NB4 (cell line): Measurements from ENCODE around the gene SFT2D3.

Source experiments
- DNase-seq: peaks from one replicate; pipeline ENCODE4 v3.0.0; 2010; ENCODE audit warnings: low read depth
- H3K4me3 ChIP-seq: one replicate; pipeline ENCODE4 v1.5.1; 2011; ENCODE audit warnings: mild to moderate bottlenecking, low read depth, low read length, moderate library complexity
- MYC ChIP-seq: IDR thresholded peaks from 2 replicates; pipeline ENCODE4 v1.6.1; 2011; ENCODE audit warnings: low read depth, low read length
- POLR2A ChIP-seq: IDR thresholded peaks from 2 replicates; pipeline ENCODE4 v1.6.1; 2011; ENCODE audit warnings: mild to moderate bottlenecking; ENCODE audit not compliant: insufficient read length; ENCODE audit errors: extremely low read depth
- TF ChIP-seq, protein P1 (sequence below): IDR thresholded peaks from one replicate; pipeline ENCODE4 v1.5.1; 2012; ENCODE audit warnings: low read depth, low read length
- TF ChIP-seq, protein P2 (sequence below): IDR thresholded peaks from 2 replicates; pipeline ENCODE4 v1.6.1; 2011; ENCODE audit warnings: low read depth, low read length

The SFT2D3 gene

DNA sequence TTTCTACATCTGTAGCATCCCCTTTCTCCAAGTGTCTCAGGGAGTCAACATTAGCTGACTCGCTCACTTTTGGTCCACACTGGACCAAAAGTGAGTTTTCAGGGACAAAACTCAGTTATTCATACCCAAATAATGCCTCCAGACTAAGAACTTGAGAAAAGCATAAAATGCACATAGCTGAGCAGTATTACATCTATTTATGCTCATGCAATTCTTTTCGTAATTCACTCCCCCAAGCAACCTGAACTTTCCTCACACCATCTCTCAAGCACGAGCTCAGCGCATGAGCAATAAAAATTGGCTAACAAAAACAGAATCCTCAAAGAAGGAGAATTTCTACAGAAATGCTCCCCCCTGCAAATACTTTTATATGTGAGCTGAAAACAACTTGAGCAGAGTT is 17.0 kb downstream of the SFT2D3 start:
- H3K4me3 ChIP-seq: no peak overlapping the region
- DNase-seq: no peak
- TF ChIP-seq, protein P1, sequence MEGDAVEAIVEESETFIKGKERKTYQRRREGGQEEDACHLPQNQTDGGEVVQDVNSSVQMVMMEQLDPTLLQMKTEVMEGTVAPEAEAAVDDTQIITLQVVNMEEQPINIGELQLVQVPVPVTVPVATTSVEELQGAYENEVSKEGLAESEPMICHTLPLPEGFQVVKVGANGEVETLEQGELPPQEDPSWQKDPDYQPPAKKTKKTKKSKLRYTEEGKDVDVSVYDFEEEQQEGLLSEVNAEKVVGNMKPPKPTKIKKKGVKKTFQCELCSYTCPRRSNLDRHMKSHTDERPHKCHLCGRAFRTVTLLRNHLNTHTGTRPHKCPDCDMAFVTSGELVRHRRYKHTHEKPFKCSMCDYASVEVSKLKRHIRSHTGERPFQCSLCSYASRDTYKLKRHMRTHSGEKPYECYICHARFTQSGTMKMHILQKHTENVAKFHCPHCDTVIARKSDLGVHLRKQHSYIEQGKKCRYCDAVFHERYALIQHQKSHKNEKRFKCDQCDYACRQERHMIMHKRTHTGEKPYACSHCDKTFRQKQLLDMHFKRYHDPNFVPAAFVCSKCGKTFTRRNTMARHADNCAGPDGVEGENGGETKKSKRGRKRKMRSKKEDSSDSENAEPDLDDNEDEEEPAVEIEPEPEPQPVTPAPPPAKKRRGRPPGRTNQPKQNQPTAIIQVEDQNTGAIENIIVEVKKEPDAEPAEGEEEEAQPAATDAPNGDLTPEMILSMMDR: no peak
- no peak for TF ChIP-seq MYC
- TF ChIP-seq, protein P2, sequence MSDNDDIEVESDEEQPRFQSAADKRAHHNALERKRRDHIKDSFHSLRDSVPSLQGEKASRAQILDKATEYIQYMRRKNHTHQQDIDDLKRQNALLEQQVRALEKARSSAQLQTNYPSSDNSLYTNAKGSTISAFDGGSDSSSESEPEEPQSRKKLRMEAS: no peak
- no peak for TF ChIP-seq POLR2A

DNA sequence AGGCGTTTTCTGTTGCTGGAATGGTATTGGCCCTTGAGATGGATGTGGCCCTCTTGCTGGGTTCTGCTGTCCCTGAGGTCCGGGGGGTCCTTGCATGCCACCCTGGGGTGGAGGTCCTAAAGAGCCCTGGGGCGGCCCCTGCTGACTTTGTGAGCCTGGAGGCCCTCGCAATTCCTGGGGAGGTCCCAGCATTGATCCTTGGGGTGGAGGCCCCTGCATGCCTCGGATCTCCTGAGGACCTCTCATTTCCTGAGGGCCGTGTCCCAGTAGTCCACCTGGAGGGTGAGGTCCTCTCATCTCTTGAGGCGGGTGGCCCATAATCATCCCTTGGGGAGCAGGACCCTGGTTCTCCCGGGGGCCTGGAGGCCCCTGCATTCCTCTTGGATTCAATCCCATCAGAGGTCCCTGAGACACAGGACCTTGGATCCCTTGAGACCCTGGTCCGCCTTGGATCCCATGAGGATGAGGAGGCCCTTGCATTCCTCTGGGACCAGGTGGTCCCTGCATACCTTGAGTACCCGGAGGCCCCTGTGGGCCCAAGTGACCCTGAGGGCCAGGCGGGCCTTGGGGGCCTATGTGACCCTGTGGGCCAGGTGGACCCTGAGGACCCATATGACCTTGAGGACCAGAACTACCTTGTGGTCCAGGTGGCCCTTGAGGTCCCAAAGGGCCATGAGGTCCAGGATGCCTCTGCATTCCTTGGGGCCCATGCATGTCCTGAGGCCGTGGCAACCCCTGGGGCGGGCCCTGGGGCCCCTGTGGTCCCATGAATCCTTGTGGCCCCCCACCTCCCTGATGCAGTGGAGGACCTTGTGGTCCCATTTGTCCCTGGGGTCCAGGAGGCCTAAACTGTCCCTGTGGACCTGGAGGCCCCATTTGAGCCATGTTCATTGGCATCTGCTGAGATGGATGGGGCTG is 18.3 kb downstream of the SFT2D3 start:
- H3K4me3 ChIP-seq: no peak overlapping the region
- TF ChIP-seq, protein P1: no peak
- TF ChIP-seq POLR2A (no peak), MYC (no peak)
- TF ChIP-seq, protein P2: no peak
- no peak for DNase-seq

DNA sequence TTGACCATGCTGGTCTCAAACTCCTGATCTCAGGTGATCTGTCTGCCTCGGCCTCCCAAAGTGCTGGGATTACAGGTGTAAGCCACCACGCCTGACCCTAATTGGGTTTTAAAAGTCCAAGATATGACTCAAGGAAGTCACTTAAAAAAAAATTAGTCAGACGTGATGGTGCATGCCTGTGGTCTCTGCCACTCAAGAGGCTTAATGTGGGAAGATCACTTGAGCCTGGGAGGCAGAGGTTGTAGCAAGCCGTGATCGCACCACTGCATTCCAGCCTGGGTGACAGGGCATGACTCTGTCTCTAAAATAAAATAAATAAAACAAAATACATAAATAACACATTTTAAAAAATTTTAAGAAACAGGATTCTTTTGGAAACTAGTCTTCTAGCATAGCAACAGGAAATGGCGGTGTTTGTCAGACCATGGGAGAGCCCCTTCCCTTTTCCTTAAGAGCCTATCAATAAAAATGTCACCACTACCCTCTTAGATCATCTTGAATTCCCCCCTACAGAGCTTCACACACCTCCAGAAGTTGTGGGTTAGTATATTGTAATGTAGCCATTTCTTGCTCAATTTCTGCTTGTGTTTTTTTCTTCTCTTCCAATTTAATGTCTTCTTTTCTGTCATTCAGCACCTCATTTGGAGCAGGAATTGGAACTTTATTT is 20.1 kb downstream of the SFT2D3 start:
- TF ChIP-seq POLR2A: no peak
- TF ChIP-seq, protein P1: no peak
- no peak for TF ChIP-seq MYC
- TF ChIP-seq, protein P2: no peak
- no peak for DNase-seq
- H3K4me3 ChIP-seq: no peak overlapping the region

DNA sequence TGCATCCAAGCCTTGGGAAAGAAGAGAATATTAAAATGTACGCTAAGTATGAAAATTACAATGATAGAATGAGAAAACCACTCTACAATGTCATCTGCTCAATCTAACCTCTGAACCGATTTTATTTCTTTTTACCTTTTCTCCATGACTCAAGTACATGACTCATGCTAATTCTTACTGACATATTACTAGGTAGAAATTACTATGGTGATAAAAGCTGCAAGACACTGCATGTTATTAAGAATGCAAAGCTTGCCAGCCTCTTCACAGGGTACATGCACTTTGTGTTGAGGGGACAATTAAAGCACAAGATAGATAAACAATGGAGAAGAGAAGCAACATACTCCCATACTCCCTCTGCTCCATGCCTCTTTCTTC is 20.7 kb downstream of the SFT2D3 start:
- DNase-seq: no peak
- H3K4me3 ChIP-seq: no peak overlapping the region
- no peak for TF ChIP-seq MYC
- no peak for TF ChIP-seq POLR2A
- TF ChIP-seq, protein P2: no peak
- TF ChIP-seq, protein P1: no peak

DNA sequence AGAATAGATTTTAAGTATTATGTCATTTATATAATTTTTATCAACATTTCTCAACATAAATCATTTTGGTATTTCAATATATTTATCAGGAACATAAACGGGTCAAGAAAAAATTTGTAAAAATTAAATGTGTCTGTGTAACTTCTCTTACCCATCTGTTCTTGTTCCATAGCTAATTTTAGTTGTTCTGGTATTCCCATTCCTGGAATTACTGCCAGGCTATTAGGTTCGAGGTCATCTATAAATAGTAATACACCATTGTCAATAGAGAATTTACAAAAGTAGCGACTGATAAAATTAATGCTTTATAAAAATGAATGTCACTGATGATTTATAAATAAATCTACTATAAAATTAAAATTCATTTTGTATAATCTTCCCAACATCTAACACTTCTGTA is 21.5 kb downstream of the SFT2D3 start:
- TF ChIP-seq, protein P2: no peak
- TF ChIP-seq POLR2A: no peak
- TF ChIP-seq MYC: no peak
- TF ChIP-seq, protein P1: no peak
- H3K4me3 ChIP-seq: no peak overlapping the region
- no peak for DNase-seq
